ENCODE results near the gene RMND5B. TPM values are rescaled to one million over a fixed set of nuclear protein-coding genes. Genes with fewer than 3 reads are reported as not detected.

Gene RMND5B
- polyA plus RNA-seq, 1 of the 3 experiments (the other 2 are of a cell fraction) = 42.8 TPM

GRCh38 chr5:178141550-178141949 is 10.7 kb downstream of the RMND5B start:
- TF ChIP-seq TAF1 (IDR thresholded peaks at IDR 0.05; ENCODE audit: borderline replicate concordance, low read depth, low read length) = no peak
- TF ChIP-seq USF1 (IDR thresholded peaks at IDR 0.05; ENCODE audit: borderline replicate concordance, low read depth) = no peak
- no peak for TF ChIP-seq YY1 (IDR thresholded peaks at IDR 0.05; ENCODE audit: low read depth)
- TF ChIP-seq, protein P1, sequence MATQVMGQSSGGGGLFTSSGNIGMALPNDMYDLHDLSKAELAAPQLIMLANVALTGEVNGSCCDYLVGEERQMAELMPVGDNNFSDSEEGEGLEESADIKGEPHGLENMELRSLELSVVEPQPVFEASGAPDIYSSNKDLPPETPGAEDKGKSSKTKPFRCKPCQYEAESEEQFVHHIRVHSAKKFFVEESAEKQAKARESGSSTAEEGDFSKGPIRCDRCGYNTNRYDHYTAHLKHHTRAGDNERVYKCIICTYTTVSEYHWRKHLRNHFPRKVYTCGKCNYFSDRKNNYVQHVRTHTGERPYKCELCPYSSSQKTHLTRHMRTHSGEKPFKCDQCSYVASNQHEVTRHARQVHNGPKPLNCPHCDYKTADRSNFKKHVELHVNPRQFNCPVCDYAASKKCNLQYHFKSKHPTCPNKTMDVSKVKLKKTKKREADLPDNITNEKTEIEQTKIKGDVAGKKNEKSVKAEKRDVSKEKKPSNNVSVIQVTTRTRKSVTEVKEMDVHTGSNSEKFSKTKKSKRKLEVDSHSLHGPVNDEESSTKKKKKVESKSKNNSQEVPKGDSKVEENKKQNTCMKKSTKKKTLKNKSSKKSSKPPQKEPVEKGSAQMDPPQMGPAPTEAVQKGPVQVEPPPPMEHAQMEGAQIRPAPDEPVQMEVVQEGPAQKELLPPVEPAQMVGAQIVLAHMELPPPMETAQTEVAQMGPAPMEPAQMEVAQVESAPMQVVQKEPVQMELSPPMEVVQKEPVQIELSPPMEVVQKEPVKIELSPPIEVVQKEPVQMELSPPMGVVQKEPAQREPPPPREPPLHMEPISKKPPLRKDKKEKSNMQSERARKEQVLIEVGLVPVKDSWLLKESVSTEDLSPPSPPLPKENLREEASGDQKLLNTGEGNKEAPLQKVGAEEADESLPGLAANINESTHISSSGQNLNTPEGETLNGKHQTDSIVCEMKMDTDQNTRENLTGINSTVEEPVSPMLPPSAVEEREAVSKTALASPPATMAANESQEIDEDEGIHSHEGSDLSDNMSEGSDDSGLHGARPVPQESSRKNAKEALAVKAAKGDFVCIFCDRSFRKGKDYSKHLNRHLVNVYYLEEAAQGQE (IDR thresholded peaks at IDR 0.05; ENCODE audit: low read depth, low read length) = no peak
- no peak for TF ChIP-seq EP300 (IDR thresholded peaks at IDR 0.05; ENCODE audit: borderline replicate concordance in 1 of 2, low read depth in 1 of 2, low read length in 1 of 2)
- TF ChIP-seq ZBTB33 (IDR thresholded peaks at IDR 0.05; ENCODE audit: borderline replicate concordance, low read depth) = no peak
- TF ChIP-seq FOXJ3 (CRISPR knock-in tag; IDR thresholded peaks at IDR 0.05) = no peak
- no peak for TF ChIP-seq USF2 (IDR thresholded peaks at IDR 0.05; ENCODE audit: borderline replicate concordance, low read depth, low read length)
- TF ChIP-seq GABPA (IDR thresholded peaks at IDR 0.05; ENCODE audit: low read depth) = no peak
- TF ChIP-seq MXI1 (IDR thresholded peaks at IDR 0.05; ENCODE audit: low read depth, low read length) = no peak
- Histone ChIP-seq H2AFZ (ENCODE audit: low read depth) (no peak overlapping the region), H3K4me3 (ENCODE audit: low read depth in 2 of 2, low read length in 1 of 2) (no peak overlapping the region), H3K9ac (no peak overlapping the region), H3K4me1 (ENCODE audit: control insufficient read depth in 1 of 2, insufficient read depth in 2 of 2, low read depth in 1 of 2, low read length in 1 of 2) (no peaks in the 10 kb centered on the region), H3K9me3 (no peaks in the 10 kb centered on the region), H3K4me2 (no peak overlapping the region), H3K27me3 (ENCODE audit: insufficient read depth) (no peaks in the 10 kb centered on the region), H3F3A (replicated peaks; ENCODE audit: insufficient read depth) (peaks cover 3% of the 10 kb centered on the region), H3K79me2 (ENCODE audit: insufficient read depth) (peaks cover 12% of the 10 kb centered on the region), H3K27ac (ENCODE audit: low read depth in 2 of 2, low read length in 1 of 2) (no peak overlapping the region), H3K36me3 (replicated peaks in 1 of 2; ENCODE audit: control insufficient read depth in 1 of 2, insufficient read depth in 2 of 2, low read length in 1 of 2) (peaks cover 28 to 44% of the 10 kb centered on the region in 2 experiments), H3K9me2 (no peaks in the 10 kb centered on the region), H4K20me1 (ENCODE audit: insufficient read depth) (peaks cover 7% of the 10 kb centered on the region)
- ChIA-PET POLR2A (no interaction called here), CTCF (interaction anchor here (1.8 to 18.9 kb wide), 2 partner anchors 21 to 66 kb away, joined by 9 to 319 read pairs; no protein-coding TSS in a partner anchor)
- DNase-seq = no peak
- 93% methylated on average over 4 of the region's 4 CpGs for WGBS (ENCODE audit: low lambda C conversion rate)
